Transverse colon (tissue), 3 donors: ENCODE data around the gene DKK3.

ENCODE experiments used
- CTCF ChIP-seq, 5 experiments: fragments of 200-600 bp in 3 of 5; fragments of 450-650 bp in 2 of 5; sonication (generic) in 3 of 5; IDR thresholded peaks; 1 replicate in 2 of 5; 2 replicates in 3 of 5; pipeline ENCODE4 v1.5.1; 2016 to 2017; ENCODE audit warnings: antibody characterized with exemption in 5 of 5, inconsistent platforms in 3 of 5, mild to moderate bottlenecking in 2 of 5, moderate library complexity in 1 of 5
- EP300 ChIP-seq: sonication (generic); formaldehyde crosslinking; IDR thresholded peaks from one replicate; pipeline ENCODE4 v1.6.1; 2017; ENCODE audit warnings: antibody characterized with exemption, low read depth

DNA sequence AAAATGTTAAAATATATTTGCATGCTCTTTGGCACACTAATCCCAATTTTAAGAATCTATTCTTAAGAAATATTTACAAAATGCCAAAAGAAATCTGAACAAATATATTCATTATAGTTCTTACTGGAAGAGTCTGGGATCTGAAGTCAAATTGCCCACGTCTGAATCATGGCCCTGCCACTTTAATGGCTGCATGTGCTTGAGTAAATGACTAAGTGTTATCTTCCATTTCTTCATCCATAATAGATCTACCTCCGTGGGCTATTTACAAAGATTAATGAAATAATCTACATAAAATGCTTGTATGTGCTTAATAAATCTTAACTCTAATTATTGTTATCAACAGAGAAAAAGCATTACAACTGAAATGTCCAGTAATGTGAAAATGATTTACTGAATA is 24.5 kb upstream of the DKK3 start:
- TF ChIP-seq CTCF (IDR thresholded peaks at IDR 0.05), result no peak
- no peak for TF ChIP-seq EP300
